ENCODE measurements around the gene WSCD2. TPM values are rescaled to one million over a fixed set of nuclear protein-coding genes. Genes with fewer than 3 reads are reported as not detected.

WSCD2 gene
- total and polyA plus RNA-seq, 2 of the 4 experiments (the other 2 are of a cell fraction): not detected

DNA sequence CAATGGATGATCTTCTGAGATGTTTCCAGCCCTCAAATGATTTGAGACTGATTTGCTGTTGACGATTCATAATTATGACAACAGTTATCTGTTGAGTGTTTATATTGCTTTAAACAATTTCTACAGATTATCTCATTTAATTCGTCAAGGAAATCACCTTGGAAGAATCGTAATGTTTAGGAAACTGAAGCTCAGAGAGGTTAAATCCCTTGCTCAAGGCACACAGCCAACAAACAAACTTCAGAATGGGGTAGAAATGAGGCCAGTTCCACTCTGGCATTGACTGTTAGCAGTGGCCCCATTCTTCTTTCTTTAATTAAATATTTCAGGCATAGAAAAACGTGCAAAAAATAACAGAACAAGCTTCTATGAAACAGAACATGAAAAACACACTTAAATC, 4.0 kb upstream of the WSCD2 start:
- ChIA-PET POLR2A (ENCODE audit: unreplicated experiment) (no interaction called here), CTCF (no interaction called here)
- no peak for DNase-seq
- H2BK15ac ChIP-seq (ENCODE audit: low read depth, low read length): no peak overlapping the region
- H4K5ac ChIP-seq (ENCODE audit: low read depth, low read length): no peak overlapping the region
- no peaks in the 10 kb centered on the region for H4K20me1 ChIP-seq (ENCODE audit: insufficient read depth, low read length)
- no peak overlapping the region for H4K8ac ChIP-seq (ENCODE audit: low read depth in 2 of 2, low read length in 2 of 2)
- H3K27ac ChIP-seq (ENCODE audit: insufficient read depth, low read length): no peak overlapping the region
- H3K9me1 ChIP-seq (ENCODE audit: insufficient read depth, low read length): no peaks in the 10 kb centered on the region
- H3K4ac ChIP-seq (ENCODE audit: low read depth, low read length): no peak overlapping the region
- no TSS peak for BruUV-seq (replicated peaks)
- intact Hi-C loops (cut with micrococcal nuclease) (no loop called here), dilution Hi-C loops (cut with HindIII; ENCODE audit: low sequenced_read_pairs, unreplicated experiment) (no loop called here), in situ Hi-C loops (cut with MboI; ENCODE audit: low sequenced_read_pairs) (no loop called here)
- no peak overlapping the region for H2AFZ ChIP-seq (replicated peaks; ENCODE audit: low read length, poor library complexity)
- no peak overlapping the region for H2AK9ac ChIP-seq (replicated peaks; ENCODE audit: low read depth, low read length, poor library complexity)
- no peak overlapping the region for H3K4me3 ChIP-seq (ENCODE audit: insufficient read depth, low read depth, low read length)
- H2BK20ac ChIP-seq (ENCODE audit: low read depth, low read length): no peak overlapping the region
- H2BK5ac ChIP-seq (ENCODE audit: low read depth, low read length, poor library complexity, severe bottlenecking): no peak overlapping the region
- H3K9ac ChIP-seq (ENCODE audit: low read depth, low read length): no peak overlapping the region
- no peak overlapping the region for H3K18ac ChIP-seq (ENCODE audit: low read depth, low read length)
- H2BK120ac ChIP-seq (ENCODE audit: low read depth, low read length): no peak overlapping the region
- H3K56ac ChIP-seq (ENCODE audit: extremely low read depth, insufficient read depth, low read length): no peak overlapping the region
- H3K4me1 ChIP-seq (ENCODE audit: control insufficient read depth, insufficient read depth, low read length): no peaks in the 10 kb centered on the region
- H4K91ac ChIP-seq (ENCODE audit: insufficient read depth, low read depth, low read length): no peak overlapping the region
- H3K4me2 ChIP-seq (ENCODE audit: low read depth, low read length): no peak overlapping the region
- no peak for ATAC-seq (ENCODE audit: low read depth)
- H3K14ac ChIP-seq (replicated peaks; ENCODE audit: low read depth, low read length): no peak overlapping the region
- WGBS, 2 experiments (ENCODE audit: extremely low coverage in 2 of 2, insufficient read length in 1 of 2): no CpG with 5 or more reads among the region's 4 CpGs
- H3K9me3 ChIP-seq (ENCODE audit: control insufficient read depth, insufficient read depth, low read length): no peaks in the 10 kb centered on the region
- no peaks in the 10 kb centered on the region for H3K36me3 ChIP-seq (ENCODE audit: control insufficient read depth, insufficient read depth, low read length)
- no peak overlapping the region for H2AK5ac ChIP-seq (ENCODE audit: low read depth, low read length)
- no peak overlapping the region for H3K23ac ChIP-seq (ENCODE audit: low read depth, low read length)
- TF ChIP-seq, protein P1, sequence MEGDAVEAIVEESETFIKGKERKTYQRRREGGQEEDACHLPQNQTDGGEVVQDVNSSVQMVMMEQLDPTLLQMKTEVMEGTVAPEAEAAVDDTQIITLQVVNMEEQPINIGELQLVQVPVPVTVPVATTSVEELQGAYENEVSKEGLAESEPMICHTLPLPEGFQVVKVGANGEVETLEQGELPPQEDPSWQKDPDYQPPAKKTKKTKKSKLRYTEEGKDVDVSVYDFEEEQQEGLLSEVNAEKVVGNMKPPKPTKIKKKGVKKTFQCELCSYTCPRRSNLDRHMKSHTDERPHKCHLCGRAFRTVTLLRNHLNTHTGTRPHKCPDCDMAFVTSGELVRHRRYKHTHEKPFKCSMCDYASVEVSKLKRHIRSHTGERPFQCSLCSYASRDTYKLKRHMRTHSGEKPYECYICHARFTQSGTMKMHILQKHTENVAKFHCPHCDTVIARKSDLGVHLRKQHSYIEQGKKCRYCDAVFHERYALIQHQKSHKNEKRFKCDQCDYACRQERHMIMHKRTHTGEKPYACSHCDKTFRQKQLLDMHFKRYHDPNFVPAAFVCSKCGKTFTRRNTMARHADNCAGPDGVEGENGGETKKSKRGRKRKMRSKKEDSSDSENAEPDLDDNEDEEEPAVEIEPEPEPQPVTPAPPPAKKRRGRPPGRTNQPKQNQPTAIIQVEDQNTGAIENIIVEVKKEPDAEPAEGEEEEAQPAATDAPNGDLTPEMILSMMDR (conservative IDR thresholded peaks at IDR 0.05; ENCODE audit: low read depth, low read length): no peak
- no peak for TF ChIP-seq CHD1 (IDR thresholded peaks at IDR 0.05; ENCODE audit: low read depth, low read length)
- no peak for TF ChIP-seq RAD21 (IDR thresholded peaks at IDR 0.05; ENCODE audit: low read length)
- no peak for TF ChIP-seq MXI1 (IDR thresholded peaks at IDR 0.05; ENCODE audit: borderline replicate concordance, low read depth, low read length)
- H3K27me3 ChIP-seq (ENCODE audit: control insufficient read depth, insufficient read depth, low read length): no peaks in the 10 kb centered on the region; the same call in 1 of the 2 replicates
- no peaks in the 10 kb centered on the region for H3K79me1 ChIP-seq (ENCODE audit: low read depth in 1 of 2, low read length in 2 of 2)

All from IMR-90 (cell line).